ENCODE data around the gene CD300C.
"Not testable (repeated sequence)": the region's sequence is repeated elsewhere in the genome, so short reads cannot be mapped to it uniquely, and the experiment has no call there.

The CD300C gene

DNA sequence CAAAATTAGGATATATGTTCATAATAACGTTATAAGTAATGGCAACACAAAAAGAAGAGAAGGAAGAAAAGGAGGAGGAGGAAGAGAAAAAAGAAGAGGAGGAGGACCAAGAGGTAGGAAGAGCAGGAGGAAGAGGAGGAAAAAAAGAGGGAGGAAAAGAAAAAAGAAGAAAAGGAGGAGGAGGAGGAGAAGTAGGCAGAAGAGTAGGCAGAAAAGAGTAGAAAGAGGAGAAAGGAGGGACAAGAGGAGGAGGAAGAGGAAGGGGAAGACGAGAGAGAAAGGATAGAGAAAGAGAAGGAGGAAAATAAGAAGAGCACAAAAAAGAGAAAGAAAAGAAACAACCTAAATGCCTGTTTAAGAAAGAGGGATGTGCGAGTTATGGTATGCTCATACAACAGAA, 9.0 kb downstream of the CD300C start:
- in situ Hi-C loops (cut with MboI; ENCODE audit: low sequenced_read_pairs): no loop called here

- in situ Hi-C loops (cut with MboI; ENCODE audit: low sequenced_read_pairs): no loop called here
Measured at GRCh38 chr17:74532115-74532514, 13.8 kb downstream of the CD300C start.

DNA sequence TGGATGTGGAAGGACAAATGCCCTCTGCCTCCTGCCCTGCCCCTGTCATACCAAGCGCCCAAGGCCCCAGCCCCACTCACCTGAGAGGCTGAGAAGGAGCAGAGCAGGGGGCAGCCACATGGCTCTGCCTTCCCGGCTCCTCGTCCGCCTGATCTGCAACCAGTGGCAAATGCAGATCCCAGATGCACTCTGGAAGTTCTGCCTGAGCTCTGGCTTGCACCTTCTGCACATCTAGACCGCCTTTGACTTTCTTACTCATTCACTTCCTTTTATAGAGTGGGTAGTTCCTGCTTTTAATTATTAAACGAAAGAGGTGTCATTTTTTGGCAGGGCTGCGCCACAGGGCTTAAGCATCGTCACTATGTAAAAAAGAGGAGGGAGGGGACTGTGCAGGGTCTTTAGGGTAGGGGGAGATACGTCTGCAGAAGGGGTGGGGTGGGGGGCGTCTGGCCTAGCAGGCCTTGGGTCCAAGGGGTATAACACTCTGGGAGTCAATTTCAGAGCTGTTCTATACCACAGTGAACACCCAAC, 14.6 kb downstream of the CD300C start, which contains the start of gene CD300LB:
TSS of gene CD300LB (minus strand) at position 245 of the 531 bp plus-strand sequence. CDS start at position 120, 125 bp downstream.
- in situ Hi-C loops (cut with MboI; ENCODE audit: low sequenced_read_pairs): no loop called here

- in situ Hi-C loops (cut with MboI; ENCODE audit: low sequenced_read_pairs): no loop called here
Measured at GRCh38 chr17:74530831-74531150, 15.1 kb downstream of the CD300C start.

- in situ Hi-C loops (cut with MboI; ENCODE audit: low sequenced_read_pairs): no loop called here
Measured at GRCh38 chr17:74529243-74529642, 16.7 kb downstream of the CD300C start.

- in situ Hi-C loops (cut with MboI; ENCODE audit: low sequenced_read_pairs): no loop called here
Measured at GRCh38 chr17:74528491-74529199, 17.3 kb downstream of the CD300C start.

DNA sequence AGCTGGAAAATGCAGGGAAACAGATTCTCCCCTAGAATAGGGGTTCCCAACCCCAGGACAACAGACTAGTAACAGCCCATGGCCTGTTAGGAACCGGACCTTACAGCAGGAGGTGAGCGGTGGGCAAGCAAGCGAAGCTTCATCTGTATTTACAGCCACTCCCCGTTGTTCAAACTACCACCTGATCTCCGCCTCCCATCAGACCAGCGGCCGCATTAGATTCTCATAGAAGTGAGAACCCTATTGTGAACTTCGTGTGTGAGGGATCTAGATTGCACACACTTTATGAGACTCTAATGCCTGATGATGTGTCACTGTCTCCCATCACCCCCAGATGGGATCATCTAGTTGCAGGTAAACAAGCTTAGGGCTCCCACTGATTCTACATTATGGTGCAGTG, 18.2 kb downstream of the CD300C start:
- in situ Hi-C loops (cut with MboI; ENCODE audit: low sequenced_read_pairs): no loop called here

DNA sequence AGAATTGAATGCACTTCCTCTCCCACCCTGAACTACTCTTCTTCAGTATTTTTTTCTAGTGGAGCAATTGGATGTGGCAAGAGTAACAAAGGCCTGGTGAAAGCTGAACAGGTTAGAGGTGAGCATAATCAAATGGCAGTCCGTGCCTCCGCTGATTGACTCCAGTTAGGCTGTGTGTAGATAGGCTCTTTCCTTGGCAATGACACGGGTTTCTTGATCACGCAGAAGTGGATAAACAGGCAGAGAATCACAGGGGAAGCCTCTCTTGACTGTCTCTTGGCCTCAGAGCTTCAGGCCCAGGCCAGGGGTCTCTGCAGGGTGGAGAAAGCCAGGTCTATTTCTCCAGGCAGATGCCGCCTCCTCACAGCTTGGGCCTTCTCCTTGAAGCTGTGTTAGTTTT, 18.8 kb downstream of the CD300C start:
- in situ Hi-C loops (cut with MboI; ENCODE audit: low sequenced_read_pairs): no loop called here

DNA sequence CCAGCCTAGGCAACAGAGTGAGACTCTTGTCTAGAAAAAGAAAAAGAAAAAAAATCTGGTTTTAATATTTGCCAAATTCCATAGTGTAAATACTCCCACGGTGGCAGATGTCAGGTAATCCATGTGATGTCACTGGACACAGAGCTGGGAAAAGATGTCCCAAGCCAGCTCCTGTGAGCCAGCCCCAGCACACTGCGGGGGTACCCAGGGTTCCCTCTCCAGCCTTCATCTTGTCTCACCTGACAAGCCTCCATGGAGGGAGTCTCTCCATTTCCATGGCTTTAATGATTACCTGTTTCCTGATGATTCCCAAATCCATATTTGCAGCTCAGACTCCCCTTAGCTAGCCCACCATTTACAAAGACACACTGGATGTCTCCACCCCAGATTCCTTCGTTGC, 19.2 kb downstream of the CD300C start:
- in situ Hi-C loops (cut with MboI; ENCODE audit: low sequenced_read_pairs): no loop called here

- in situ Hi-C loops (cut with MboI; ENCODE audit: low sequenced_read_pairs): no loop called here
Measured at GRCh38 chr17:74525781-74526288, 20.1 kb downstream of the CD300C start.

GRCh38 chr17:74525465-74525725, 20.5 kb downstream of the CD300C start:
- in situ Hi-C loops (cut with MboI; ENCODE audit: low sequenced_read_pairs): no loop called here

- in situ Hi-C loops (cut with MboI; ENCODE audit: low sequenced_read_pairs): no loop called here
Measured at GRCh38 chr17:74524653-74525464, 21.1 kb downstream of the CD300C start.

GRCh38 chr17:74523308-74523707, 22.6 kb downstream of the CD300C start:
- in situ Hi-C loops (cut with MboI; ENCODE audit: low sequenced_read_pairs): no loop called here

DNA sequence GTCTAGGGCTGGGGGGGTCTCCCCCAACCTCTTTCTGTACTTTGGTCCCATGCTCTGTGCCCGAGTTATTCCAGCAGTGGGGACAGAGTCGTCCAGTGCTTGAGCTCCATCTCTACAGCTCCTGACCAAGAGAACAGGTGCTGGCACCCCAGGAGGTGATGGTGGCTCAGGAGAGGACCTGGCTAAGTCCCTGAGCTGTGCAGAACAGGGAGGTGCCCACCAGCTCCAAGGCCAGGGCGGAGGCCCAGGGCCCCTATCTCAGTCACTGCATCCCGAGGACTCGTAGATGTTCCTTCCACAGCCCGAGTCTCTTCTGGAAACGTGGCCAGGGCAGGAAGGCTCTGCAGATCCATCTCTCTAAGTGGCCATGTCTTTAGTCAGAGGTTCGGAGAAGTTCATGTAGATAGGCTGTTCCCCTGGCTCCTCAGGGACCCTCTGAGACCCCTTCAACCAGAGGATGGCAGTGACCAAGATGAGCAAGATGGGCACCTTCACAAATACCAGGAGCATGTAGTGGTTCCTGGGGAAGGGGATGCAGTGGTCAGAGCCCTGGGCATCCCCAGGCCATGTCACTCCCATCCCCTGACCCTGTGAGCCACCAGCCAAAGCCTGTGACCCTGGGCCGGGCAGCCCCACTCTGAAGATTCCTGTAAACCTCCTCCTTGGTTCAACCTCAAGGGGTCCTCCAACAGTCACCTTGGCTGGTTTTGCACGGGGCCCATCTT, 23.4 kb downstream of the CD300C start:
- in situ Hi-C loops (cut with MboI; ENCODE audit: low sequenced_read_pairs): no loop called here

- in situ Hi-C loops (cut with MboI; ENCODE audit: low sequenced_read_pairs): no loop called here
Measured at GRCh38 chr17:74521701-74522201, 24.2 kb downstream of the CD300C start.

DNA sequence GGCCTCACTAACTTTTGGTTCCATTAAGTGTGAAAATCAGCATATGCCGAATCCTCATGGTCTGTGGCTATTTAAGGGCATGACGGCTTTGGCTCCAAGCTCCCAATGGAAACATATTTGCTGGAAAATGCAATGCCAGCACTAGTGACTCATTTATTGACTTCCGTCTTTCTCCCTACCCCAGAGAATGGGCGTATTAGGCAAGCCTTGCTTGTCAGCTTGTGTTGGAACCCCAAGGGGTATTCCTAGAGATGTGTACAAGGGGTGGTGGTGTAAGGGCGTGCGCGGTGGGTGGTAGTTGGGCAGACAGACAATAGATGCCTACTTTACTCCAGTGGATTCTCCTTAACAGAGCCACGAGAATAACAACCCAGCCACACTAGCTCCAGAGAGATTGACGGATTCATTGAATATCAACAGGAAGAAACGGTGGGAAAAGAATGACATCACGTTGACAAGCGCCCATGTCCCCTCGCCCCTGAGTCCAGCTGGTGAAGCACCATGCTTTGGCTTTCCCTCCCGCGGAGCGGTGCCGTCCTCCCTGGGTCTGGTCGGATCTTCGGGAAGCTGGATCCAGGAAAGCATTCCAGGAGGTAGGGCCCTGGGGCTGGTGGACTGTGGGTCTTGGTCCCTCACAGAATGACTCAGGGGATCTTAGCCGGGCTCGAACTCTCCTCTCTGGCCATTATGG, 25.0 kb downstream of the CD300C start:
- in situ Hi-C loops (cut with MboI; ENCODE audit: low sequenced_read_pairs): no loop called here

GRCh38 chr17:74520016-74520434, 25.9 kb downstream of the CD300C start:
- in situ Hi-C loops (cut with MboI; ENCODE audit: low sequenced_read_pairs): no loop called here

DNA sequence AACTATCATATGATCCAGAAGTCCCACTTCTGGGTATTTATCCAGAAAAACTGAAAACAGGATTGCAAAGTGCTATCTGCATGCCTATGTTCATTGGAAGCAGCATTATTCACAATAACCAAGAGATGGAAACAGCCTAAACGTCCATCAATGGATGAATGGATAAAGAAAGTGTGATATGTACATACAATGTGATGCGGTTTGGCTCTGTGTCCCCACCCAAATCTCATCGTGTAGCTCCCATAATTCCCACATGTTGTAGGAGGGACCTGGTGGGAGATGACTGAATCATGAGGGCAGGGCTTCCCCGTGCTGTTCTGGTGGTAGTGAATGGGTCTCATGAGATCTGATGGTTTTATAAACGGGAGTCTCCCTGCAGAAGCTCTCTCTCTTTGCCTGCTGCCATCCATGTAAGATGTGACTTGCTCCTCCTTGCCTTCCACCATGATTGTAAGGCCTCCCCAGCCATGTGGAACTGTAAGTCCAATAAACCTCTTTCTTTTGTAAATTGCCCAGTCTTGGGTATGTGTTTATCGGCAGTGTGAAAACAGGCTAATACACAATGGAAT, 27.4 kb downstream of the CD300C start:
- in situ Hi-C loops (cut with MboI; ENCODE audit: low sequenced_read_pairs): not testable (repeated sequence)

GRCh38 chr17:74516561-74517328, 29.2 kb downstream of the CD300C start:
- in situ Hi-C loops (cut with MboI; ENCODE audit: low sequenced_read_pairs): no loop called here

DNA sequence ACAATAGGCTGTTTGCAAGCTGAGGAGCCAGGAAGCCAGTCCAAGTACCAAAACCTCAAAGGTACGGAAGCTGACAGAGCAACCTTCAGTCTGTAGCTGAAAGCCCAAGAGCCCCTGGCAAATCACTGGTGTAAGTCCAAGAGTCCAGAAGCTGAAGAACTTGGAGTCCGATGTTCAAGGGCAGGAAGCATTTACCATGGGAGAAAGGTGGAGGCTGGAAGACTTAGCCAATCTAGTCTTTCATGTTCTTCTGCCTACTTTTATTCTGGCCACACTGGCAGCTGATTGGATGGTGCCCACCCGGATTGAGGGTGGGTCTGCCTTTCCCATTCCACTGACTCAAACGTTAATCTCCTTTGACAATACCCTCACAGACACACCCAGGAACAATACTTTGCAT, 30.0 kb downstream of the CD300C start:
- in situ Hi-C loops (cut with MboI; ENCODE audit: low sequenced_read_pairs): no loop called here

Data from HL-60/S4 treated with retinoic acid at 250 ng/mL for 4 days and 3 days (cell line).